Left cardiac atrium (tissue), 4 donors: ENCODE measurements around the gene NAGLU. TPM values are rescaled to one million over a fixed set of nuclear protein-coding genes. Genes with fewer than 3 reads are reported as not detected.
A peak's percentile ranks its signal among the peaks of the same experiment; 100 is the strongest.
"Not testable (repeated sequence)": the region's sequence is repeated elsewhere in the genome, so short reads cannot be mapped to it uniquely, and the experiment has no call there.

Source experiments
- ATAC-seq, 2 donors: fragments of 200-7000 bp; cut with Tn5 transposase; one replicate each; pipeline ENCODE4 v1.9.1; 2020; ENCODE audit warnings: mild to moderate bottlenecking in 2 of 2, moderate library complexity in 2 of 2
- DNase-seq: peaks from one replicate; pipeline ENCODE4 v3.0.0-alpha.2; 2020
- intact Hi-C, 2 donors: fragments of 100-400 bp; cut with DNase I; formaldehyde crosslinking; loops; one replicate each; pipeline versions ENCODE4 v1.14.1 to v1.15.1; 2022 to 2023
- total RNA-seq, 2 donors: library from RNA; stranded (reverse); fragmentation: NEBNext Ultra II Directional; extraction: Animal tissue kit (Norgen Biotek cat#: 25700); gene quantifications; one replicate each; pipeline ENCODE4 v1.2.1, GENCODE V29; 2021
- donor health status: DM: no; HTN: yes; CAD: no.
- donor health status: DM: no; HTN: yes; CAD: no; lungs with severe emphysema.
- donor health status: DM: yes; HTN: yes; CAD: no.
- donor health status: Dilated cardiomyopathy.

NAGLU gene
- total RNA-seq, 2 donors from 2014 or later = 15.1 to 20.7 TPM

DNA sequence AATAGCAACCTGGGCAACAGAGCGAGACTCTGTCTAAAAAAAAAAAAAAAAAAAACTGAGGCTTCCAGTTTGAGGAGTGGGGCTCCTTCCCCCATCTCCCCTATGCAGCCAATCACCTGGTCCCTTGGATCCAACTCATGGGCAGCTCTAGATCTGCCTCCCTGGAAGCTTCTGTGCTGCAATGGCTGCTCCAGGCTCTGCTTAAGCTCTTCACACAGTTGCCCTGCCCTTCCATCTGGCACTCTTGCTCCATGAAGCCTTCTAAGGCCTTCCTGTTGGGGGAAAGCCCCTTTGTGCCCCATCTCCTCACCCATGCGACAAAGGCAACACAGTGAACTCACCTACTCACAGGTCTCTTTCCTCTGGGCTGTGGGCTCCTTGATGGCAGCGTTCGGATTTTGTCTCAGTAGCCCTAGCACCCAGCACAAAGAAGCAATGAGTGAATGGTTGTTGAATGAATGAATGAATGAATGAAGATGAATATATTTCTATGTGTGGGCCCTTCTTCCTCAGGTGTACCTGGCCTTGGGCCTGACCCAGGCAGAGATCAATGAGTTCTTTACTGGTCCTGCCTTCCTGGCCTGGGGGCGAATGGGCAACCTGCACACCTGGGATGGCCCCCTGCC, 1.9 kb downstream of the NAGLU start:
- intact Hi-C loops = no loop called here
- DNase-seq = no peak
- ATAC-seq = no peak

DNA sequence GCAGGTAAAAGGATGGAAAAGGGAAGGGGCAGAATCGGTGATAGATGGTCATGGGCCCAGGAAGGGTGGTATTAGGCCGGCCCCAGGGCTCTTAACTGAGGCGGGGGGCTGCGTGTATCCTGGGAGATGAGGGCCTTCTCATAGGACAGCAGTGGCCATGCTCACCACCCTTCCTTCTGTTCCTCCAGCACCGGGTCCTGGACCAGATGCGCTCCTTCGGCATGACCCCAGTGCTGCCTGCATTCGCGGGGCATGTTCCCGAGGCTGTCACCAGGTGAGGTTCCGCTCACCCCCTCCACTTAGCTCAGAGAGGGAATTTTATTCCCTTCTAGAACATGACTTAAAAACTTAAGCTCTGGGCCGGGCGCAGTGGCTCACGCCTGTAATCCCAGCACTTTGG, 2.4 kb downstream of the NAGLU start:
- intact Hi-C loops = no loop called here
- ATAC-seq (no peak), DNase-seq (no peak)

DNA sequence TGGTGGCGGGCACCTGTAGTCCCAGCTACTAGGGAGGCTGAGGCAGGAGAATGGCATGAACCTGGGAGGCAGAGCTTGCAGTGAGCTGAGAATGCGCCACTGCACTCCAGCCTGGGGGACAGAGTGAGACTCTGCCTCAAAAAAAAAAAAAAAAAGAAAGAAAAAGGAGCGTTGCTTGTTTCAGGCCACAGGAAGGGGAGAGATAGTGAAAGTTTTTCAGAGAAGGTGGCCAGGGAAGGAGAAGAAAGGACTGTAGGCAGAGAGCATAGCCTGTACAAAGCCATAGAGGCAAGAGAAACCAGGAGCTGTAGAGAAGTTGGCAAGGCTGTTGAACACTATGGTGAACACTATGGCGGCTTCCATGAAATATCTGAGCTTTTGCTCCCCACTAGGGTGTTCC, 4.5 kb downstream of the NAGLU start:
- ATAC-seq, DNase-seq, intact Hi-C loops: not testable (repeated sequence)

DNA sequence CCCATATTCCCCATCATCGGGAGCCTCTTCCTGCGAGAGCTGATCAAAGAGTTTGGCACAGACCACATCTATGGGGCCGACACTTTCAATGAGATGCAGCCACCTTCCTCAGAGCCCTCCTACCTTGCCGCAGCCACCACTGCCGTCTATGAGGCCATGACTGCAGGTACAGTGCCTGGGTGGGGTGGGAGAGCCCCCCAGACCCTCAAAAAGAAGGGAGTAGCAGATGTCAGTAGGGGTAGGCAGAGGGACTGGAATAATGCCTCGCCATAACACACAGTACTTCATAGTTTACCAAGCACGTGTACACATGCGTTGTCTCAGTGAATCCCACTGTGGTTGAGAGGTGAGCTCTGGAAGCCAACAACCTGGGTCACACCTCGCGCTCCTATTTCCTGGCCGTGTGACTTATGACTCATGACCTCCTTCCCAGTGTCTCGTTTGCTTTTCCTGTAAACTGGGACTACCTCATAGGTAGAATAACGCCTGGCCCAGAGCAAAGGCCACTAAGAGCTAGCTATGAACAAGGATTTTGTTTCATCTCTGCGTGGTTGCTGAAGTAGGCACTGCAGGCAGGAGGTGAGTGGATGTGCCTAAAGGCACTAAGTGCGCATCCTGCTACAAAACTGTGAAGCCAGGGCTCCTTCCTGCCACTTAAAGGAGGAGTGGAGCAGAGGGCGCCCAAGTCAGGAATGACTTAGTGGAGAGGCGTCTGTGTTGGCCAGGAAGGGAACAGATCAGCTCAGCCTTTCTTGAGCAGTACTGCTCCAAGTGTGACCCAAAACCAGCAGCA, 5.2 kb downstream of the NAGLU start:
- no peak for DNase-seq
- no peak for ATAC-seq
- intact Hi-C loops = no loop called here

DNA sequence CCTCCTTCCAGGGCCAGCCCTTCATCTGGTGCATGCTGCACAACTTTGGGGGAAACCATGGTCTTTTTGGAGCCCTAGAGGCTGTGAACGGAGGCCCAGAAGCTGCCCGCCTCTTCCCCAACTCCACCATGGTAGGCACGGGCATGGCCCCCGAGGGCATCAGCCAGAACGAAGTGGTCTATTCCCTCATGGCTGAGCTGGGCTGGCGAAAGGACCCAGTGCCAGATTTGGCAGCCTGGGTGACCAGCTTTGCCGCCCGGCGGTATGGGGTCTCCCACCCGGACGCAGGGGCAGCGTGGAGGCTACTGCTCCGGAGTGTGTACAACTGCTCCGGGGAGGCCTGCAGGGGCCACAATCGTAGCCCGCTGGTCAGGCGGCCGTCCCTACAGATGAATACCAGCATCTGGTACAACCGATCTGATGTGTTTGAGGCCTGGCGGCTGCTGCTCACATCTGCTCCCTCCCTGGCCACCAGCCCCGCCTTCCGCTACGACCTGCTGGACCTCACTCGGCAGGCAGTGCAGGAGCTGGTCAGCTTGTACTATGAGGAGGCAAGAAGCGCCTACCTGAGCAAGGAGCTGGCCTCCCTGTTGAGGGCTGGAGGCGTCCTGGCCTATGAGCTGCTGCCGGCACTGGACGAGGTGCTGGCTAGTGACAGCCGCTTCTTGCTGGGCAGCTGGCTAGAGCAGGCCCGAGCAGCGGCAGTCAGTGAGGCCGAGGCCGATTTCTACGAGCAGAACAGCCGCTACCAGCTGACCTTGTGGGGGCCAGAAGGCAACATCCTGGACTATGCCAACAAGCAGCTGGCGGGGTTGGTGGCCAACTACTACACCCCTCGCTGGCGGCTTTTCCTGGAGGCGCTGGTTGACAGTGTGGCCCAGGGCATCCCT, 7.4 kb downstream of the NAGLU start:
- DNase-seq = no peak
- intact Hi-C loops = no loop called here
- ATAC-seq = no peak

DNA sequence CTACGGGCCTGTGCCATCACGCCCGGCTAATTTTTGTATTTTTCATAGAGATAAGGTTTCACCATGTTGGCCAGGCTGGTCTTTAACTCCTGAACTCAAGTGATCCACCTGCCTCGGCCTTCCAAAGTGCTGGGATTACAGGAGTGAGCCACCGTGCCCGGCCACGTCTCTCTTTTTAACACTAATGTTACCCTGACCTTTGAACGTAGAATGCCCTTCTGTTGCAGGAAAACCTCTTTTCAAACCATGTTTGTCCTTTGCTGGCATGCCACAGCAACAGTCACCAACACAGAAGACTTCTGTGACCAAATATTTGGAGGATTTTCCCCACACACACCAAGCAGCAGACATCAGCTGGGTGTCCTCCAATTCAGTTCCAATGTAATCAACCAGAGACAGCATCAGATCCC, 8.8 kb downstream of the NAGLU start:
- no peak for DNase-seq
- intact Hi-C loops = no loop called here
- no peak for ATAC-seq

DNA sequence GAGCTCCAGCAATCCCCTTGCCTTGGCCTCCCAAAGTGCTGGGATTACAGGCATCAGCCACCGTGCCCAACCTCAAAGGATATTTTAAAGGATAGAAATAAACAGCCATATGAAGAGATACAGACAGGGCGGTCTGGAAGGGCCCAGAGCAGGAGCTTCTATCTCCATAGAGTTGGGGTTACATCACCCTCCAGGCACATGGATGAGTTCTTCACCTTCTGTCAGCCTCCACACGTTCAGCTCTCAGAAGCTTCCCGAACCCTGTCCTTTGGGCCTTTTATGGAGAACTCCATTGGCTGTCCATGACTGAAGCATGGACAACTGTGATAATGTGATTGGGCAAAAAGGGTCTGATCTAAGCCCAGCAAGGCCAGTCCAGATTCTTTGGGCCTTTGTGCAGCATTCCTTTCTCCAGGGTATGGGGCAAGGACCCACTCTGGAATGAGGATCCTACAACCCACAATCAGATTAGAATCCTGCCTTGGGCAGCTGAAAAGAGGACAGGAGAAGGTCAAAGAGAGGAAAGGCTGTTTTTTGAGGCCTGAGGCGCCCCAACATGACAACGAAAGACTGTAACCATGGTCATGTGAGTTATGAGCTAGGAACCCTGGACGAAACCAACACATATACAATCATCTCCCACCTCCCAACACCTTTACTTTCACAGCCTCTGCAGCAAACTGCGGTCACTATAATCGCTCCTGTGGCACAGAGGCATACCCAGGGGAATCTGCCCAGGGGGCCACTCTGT, 9.9 kb downstream of the NAGLU start:
- ATAC-seq, intact Hi-C loops, DNase-seq: not testable (repeated sequence)

DNA sequence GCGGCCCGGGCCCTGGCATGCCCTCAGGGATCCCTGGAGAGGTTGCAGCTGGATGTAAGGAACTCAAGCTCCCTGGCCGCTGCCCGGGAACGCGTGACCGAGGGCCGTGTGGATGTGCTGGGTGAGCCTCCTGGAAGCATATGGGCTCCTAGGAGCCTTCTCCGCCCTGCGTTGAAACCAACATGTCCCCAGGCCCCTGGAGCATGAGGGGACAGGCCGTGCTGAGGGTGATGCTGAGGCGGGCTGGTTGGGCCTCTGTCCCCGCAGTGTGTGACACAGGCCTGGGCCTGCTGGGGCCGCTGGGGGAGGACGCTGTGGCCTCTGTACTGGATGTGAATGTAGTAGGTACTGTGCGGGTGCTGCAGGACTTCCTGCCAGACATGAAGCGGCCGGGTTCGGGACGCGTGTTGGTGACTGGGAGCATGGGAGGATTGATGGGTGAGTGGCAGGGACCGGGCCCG, 11.0 kb downstream of the NAGLU start:
- intact Hi-C loops = no loop called here
- ATAC-seq (peak; percentile 6 to 19), DNase-seq (no peak)

DNA sequence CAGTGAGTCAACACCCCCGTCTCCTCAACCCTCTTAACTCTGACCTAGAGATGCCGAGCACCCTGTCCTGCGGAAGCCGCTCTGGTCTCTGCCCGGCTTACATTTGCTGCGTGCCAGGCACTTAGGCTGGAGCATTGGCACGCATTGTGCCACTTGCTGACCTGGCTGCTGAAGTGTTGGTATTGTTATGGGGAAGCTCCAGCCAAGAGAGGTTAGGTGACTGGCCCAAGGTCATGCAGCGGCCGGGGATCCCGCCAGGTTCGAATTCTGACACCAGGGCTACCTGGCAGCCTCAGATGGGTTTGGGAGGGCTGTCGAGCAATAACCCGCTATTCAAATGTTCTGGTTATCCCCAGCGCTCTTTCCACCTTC, 11.6 kb downstream of the NAGLU start:
- peak; percentile 8 to 17 for ATAC-seq
- intact Hi-C loops = no loop called here
- DNase-seq = no peak

DNA sequence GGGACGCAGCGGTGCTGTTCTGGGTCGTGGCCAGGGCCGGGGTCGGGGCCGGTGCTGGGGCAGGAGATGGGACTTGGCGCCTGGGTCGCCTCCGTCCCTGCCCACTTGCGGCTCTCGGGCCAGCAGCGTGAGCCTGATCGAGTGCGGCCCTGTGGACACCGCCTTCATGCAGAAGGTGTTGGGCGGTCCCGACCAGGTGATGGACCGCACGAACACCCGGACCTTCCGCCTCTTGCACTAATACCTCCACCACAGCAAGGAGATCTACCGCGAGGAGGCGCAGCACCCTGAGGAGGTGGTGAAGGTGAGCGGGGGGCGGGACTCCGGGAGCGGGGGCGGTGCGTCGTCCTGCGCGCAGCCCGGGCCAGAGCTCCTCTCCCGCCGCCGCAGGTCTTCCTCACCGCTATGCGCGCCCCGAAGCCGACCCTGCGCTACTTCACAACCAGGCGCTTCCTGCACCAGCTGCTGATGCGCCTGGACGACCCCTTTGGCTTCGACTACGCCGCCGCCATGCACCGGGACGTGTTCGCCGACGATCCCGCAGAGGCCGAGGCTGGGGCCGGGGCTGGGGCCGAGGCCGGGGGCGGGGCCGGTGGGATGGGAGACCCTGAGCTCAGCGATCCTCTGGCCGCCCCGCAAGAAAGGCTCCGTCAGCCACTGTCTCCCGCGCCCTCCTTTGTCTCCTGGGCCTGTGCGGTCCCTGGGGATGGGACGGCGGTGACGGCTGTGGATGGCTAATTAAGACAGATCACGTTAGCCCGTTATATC, 12.2 kb downstream of the NAGLU start:
- intact Hi-C loops = no loop called here
- DNase-seq (peak; percentile 70), ATAC-seq (peak; percentile 53 to 79)

DNA sequence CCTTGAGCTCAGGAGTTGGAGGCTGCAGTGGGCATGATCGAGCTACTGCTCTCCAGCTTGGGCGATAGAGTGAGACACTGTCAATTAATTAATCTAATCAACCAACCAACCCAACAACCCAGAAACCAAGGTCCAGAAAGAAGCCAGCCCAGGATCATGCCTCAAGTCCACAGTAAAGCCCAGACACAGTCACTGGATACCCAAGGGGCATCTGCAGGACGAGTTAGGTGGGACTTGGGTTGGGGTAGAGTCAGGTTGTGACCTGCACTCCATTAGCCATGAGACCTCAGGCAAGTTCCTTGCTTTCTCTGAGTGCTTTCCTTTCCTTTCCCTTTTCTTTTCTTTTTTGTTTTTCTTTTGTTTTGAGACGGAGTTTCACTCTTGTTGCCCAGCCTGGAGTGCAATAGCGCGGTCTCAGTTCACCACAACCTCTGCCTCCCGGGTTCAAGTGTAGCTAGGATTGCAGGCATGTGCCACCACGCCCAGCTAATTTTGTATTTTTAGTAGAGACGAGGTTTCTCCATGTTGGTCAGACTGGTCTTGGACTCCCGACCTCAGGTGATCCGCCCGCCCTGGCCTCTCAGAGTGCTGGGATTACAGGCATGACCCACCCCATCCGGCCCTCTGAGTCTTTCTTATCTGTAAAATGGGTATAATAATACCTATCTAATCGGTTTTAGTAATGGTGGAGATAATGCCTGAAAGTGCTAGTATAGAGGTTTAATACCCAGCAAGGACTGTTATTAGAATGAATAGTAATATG, 13.1 kb downstream of the NAGLU start:
- ATAC-seq (no peak), DNase-seq (no peak)
- intact Hi-C loops = no loop called here

DNA sequence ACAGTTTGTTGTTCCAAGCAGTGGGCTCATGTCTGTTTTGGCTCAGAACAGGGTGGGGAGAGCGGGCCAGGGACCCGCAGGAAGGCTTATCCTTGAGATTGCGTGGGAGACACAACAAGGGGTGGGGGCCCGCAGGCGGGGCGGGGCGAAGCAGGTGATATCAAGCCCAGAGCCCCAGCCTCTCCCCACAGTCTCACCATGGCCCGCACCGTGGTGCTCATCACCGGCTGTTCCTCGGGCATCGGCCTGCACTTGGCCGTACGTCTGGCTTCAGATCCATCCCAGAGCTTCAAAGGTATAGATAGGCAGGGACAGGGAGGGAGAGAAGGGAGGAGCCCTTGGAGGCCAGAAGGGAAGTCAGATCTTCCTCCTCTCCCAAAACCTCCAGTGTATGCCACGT, 16.7 kb downstream of the NAGLU start, which contains the start of gene HSD17B1:
TSS of gene HSD17B1 (plus strand) at position 188 of the 400 bp plus-strand sequence. CDS start at position 199, 11 bp downstream.
- ATAC-seq, DNase-seq, intact Hi-C loops: not testable (repeated sequence)

DNA sequence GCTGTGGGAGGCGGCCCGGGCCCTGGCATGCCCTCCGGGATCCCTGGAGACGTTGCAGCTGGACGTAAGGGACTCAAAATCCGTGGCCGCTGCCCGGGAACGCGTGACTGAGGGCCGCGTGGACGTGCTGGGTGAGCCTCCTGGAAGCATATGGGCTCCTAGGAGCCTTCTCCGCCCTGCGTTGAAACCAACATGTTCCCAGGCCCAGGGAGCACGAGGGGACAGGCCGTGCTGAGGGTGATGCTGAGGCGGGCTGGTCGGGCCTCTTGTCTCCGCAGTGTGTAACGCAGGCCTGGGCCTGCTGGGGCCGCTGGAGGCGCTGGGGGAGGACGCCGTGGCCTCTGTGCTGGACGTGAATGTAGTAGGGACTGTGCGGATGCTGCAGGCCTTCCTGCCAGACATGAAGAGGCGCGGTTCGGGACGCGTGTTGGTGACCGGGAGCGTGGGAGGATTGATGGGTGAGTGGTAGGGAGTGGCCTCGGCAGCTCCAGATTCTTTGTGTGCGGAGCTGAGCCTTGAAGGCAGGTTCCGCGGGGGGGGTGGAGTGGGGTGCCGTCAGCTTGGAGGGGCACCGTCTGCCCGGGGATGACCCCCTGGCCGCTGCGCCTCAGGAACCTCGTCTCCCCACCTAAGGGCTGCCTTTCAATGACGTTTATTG, 17.2 kb downstream of the NAGLU start:
- ATAC-seq (no peak), DNase-seq (no peak)
- intact Hi-C loops = no loop called here

DNA sequence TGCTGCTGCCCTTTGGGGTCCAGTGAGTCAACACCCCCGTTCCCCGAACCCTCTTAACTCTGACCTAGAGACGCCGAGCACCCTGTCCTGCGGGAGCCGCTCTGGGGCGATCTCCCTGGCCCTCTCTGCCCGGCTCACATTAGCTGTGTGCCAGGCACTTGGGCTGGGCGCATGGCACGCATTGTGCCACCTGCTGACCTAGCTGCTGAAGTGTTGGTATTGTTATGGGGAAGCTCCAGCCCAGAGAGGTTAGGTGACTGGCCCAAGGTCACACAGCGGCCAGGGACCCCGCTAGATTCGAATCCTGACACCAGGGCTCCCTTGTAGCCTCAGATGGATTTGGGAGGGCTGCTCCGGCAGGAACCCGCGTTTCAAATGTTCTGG, 17.8 kb downstream of the NAGLU start:
- no peak for DNase-seq
- ATAC-seq = peak in 1 of 2 donors; percentile 12

DNA sequence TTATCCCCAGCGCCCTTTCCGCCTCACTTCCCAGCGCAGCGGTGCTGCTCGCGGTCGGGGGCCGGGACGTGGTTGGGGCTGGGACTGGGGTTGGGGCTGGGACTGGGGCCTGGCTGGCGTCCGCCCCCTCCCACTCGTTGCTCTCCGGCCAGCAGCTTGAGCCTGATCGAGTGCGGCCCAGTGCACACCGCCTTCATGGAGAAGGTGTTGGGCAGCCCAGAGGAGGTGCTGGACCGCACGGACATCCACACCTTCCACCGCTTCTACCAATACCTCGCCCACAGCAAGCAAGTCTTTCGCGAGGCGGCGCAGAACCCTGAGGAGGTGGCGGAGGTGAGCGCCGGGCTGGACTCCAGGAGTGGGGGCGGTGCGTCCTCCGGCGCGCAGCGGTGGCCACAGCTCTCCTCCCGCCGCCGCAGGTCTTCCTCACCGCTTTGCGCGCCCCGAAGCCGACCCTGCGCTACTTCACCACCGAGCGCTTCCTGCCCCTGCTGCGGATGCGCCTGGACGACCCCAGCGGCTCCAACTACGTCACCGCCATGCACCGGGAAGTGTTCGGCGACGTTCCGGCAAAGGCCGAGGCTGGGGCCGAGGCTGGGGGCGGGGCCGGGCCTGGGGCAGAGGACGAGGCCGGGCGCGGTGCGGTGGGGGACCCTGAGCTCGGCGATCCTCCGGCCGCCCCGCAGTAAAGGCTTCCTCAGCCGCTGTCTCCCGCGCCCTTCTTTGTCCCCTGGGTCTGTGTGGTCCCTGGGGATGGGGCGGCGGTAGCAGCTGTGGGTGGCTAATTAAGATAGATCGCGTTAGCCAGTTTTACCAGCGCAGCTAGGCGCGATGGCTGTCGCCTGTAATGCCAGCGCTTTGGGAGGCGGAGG, 18.4 kb downstream of the NAGLU start:
- DNase-seq (peak; percentile 93), ATAC-seq (peak; percentile 94 to 95)
- intact Hi-C loops = no loop called here

More for the DNA sequence above, 17.8 kb downstream of the NAGLU start:
- intact Hi-C loops = no loop called here

DNA sequence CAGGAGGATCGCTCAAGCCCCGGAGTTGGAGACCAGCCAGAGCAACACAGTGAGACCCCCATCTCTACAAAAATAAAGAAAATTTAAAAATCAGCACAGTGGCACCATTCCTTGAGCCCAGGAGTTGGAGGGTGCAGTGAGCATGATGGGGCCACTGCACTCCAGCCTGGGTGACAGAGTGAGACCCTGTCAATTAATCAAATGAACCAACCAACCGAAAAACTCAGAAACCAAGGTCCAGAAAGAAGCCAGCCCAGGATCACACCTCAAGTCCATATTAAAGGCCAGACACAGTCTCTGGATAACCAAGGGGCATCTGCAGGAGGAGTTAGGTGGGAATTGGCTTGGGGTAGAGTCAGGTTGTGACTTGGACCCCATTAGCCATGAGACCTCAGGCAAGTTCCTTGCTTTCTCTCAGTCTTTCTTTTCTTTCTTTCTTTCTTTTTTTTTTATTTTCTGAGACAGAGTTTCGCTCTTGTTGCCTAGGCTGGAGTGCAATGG, 19.1 kb downstream of the NAGLU start:
- DNase-seq = no peak
- peak in 1 of 2 donors; percentile 3 for ATAC-seq
- intact Hi-C loops = no loop called here
